SU-DHL-6 (cell line): ENCODE data around the gene NKPD1.

ENCODE experiments used
- H2AFZ ChIP-seq: fragments of 200-600 bp; sonication (generic); 2 replicates; pipeline ENCODE4 v1.6.1; 2014; ENCODE audit warnings: low read depth, mild to moderate bottlenecking, moderate library complexity, mixed read lengths, antibody characterized with exemption, low read length; ENCODE audit not compliant: severe bottlenecking
- H3F3A ChIP-seq: fragments of 200-600 bp; shearing (Covaris generic); 2 replicates; pipeline ENCODE4 v1.6.0; 2016; ENCODE audit warnings: antibody characterized with exemption, mild to moderate bottlenecking; ENCODE audit not compliant: insufficient read depth
- H3K27ac ChIP-seq: fragments of 200-600 bp; sonication (generic); 2 replicates; pipeline ENCODE4 v1.5.1; 2016; ENCODE audit warnings: low read depth, mild to moderate bottlenecking, low read length, moderate library complexity, mixed read lengths
- H3K27me3 ChIP-seq: fragments of 200-600 bp; sonication (generic), shearing (Covaris generic); 2 replicates; pipeline ENCODE4 v1.6.0; 2014; ENCODE audit warnings: mild to moderate bottlenecking, low read length
- H3K36me3 ChIP-seq: fragments of 200-600 bp; sonication (generic); 2 replicates; pipeline ENCODE4 v1.6.1; 2014; ENCODE audit warnings: mild to moderate bottlenecking, low read length, mixed read lengths
- H3K4me2 ChIP-seq: fragments of 300-600, 200-600 bp; shearing (Covaris generic), sonication (generic); 2 replicates; pipeline ENCODE4 v1.6.0; 2014; ENCODE audit warnings: low read length, low read depth, mild to moderate bottlenecking; ENCODE audit not compliant: poor library complexity, severe bottlenecking
- H3K4me3 ChIP-seq: fragments of 200-600 bp; sonication (generic); 2 replicates; pipeline ENCODE4 v1.5.1; 2014; ENCODE audit warnings: antibody characterized with exemption, low read length, mild to moderate bottlenecking, mixed read lengths; ENCODE audit not compliant: insufficient read depth, poor library complexity, severe bottlenecking
- H3K79me2 ChIP-seq: fragments of 200-600 bp; sonication (generic); 2 replicates; pipeline ENCODE4 v1.6.1; 2014; ENCODE audit warnings: mild to moderate bottlenecking, low read length, moderate library complexity; ENCODE audit not compliant: insufficient read depth
- H3K9ac ChIP-seq: fragments of 200-600 bp; sonication (generic); 2 replicates; pipeline ENCODE4 v1.7.0; 2014; ENCODE audit warnings: mild to moderate bottlenecking, low read length
- H3K9me2 ChIP-seq: fragments of 200-600 bp; sonication (generic); replicated peaks from 2 replicates; pipeline ENCODE4 v1.6.1; 2014; ENCODE audit warnings: low read length; ENCODE audit not compliant: insufficient read depth
- H3K9me3 ChIP-seq: fragments of 200-600 bp; sonication (generic); 2 replicates; pipeline ENCODE4 v1.6.1; 2014; ENCODE audit warnings: low read length, mixed read lengths; ENCODE audit not compliant: insufficient read depth
- H4K20me1 ChIP-seq: fragments of 200-600 bp; sonication (generic); 2 replicates; pipeline ENCODE4 v1.6.1; 2014; ENCODE audit warnings: low read depth, mild to moderate bottlenecking, antibody characterized with exemption, low read length, moderate library complexity, mixed read lengths
- EZH2phosphoT487 ChIP-seq: fragments of 200-600 bp; sonication (generic), shearing (Covaris generic); conservative IDR thresholded peaks from 2 replicates; pipeline ENCODE4 v1.6.1; 2018; ENCODE audit warnings: mild to moderate bottlenecking, antibody characterized with exemption, low read length, moderate library complexity, mixed read lengths
- TF ChIP-seq, protein P1 (sequence below): fragments of 200-600 bp; sonication (generic); IDR thresholded peaks from one replicate; pipeline ENCODE4 v1.5.1; 2017; ENCODE audit warnings: antibody characterized with exemption, mild to moderate bottlenecking, low read length, moderate library complexity; ENCODE audit not compliant: insufficient read depth, poor library complexity, severe bottlenecking

The NKPD1 gene

DNA sequence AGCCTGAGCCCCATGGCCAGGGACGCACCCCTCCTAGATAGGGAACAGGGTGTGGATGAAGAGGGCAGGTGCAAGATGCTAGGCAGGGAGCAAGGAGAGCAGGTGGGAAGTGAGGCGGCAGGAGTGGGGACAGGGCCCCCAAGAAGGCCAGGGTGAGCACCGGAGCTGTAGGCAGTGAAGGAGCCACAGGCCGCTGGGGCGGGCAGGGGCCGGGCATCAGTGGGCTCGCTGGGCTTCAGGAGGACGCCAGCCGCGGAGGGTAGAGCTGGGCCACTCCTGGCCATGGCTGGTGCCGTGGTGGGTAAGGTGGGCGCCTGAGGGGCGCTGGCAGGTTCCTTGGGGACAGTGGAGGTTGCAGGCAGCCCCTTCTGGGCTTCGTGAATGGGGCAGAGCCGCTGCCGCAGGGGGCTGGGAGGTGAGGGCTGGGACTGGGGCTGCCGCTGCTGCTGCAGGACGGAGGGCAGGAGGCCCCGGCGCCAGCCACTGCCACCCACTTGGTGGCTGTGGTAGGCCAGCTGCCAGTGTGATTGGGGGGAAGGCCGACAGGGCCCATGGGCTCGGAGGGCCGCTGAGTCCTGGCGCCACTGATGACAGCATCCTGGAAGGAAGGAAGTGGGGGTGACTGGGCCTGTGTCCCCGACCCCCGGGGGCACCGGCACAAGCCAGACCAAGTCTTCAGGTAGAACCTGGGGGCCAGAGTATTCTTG, 2.1 kb downstream of the NKPD1 start:
- no peaks in the 10 kb centered on the region for H4K20me1 ChIP-seq
- H3F3A ChIP-seq, result no peaks in the 10 kb centered on the region
- H3K79me2 ChIP-seq, result no peaks in the 10 kb centered on the region
- TF ChIP-seq EZH2phosphoT487, result no peak
- TF ChIP-seq, protein P1, sequence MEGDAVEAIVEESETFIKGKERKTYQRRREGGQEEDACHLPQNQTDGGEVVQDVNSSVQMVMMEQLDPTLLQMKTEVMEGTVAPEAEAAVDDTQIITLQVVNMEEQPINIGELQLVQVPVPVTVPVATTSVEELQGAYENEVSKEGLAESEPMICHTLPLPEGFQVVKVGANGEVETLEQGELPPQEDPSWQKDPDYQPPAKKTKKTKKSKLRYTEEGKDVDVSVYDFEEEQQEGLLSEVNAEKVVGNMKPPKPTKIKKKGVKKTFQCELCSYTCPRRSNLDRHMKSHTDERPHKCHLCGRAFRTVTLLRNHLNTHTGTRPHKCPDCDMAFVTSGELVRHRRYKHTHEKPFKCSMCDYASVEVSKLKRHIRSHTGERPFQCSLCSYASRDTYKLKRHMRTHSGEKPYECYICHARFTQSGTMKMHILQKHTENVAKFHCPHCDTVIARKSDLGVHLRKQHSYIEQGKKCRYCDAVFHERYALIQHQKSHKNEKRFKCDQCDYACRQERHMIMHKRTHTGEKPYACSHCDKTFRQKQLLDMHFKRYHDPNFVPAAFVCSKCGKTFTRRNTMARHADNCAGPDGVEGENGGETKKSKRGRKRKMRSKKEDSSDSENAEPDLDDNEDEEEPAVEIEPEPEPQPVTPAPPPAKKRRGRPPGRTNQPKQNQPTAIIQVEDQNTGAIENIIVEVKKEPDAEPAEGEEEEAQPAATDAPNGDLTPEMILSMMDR, result no peak
- H3K36me3 ChIP-seq, result no peaks in the 10 kb centered on the region
- H3K4me3 ChIP-seq, result no peak overlapping the region
- H3K9me2 ChIP-seq, result no peaks in the 10 kb centered on the region
- no peak overlapping the region for H2AFZ ChIP-seq
- no peak overlapping the region for H3K9ac ChIP-seq
- no peak overlapping the region for H3K27ac ChIP-seq
- no peak overlapping the region for H3K4me2 ChIP-seq
- H3K9me3 ChIP-seq, result no peaks in the 10 kb centered on the region
- no peaks in the 10 kb centered on the region for H3K27me3 ChIP-seq

DNA sequence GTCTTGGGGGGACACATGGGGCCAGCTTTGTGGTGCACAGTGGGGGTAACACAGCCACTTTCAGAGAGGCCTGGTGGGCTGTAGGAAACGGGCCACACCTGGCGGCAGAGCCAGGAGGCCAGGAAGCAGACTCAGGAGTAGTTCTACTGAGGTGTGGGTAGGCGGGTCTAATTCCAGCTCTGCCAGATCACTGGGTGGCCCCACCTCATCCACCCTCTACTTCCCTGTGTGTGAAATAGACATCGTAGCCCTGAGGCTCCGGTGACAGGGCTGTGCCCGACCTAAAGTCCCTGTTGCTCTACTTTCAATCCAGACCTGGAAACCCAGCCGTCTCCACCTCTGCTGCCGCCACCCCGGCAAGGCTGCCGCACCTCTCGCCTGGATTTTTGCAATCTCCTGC, 4.0 kb downstream of the NKPD1 start:
- Histone ChIP-seq H2AFZ (no peak overlapping the region), H3K27me3 (no peaks in the 10 kb centered on the region), H3K27ac (no peak overlapping the region), H3K36me3 (no peaks in the 10 kb centered on the region), H3K9me2 (no peaks in the 10 kb centered on the region), H4K20me1 (no peaks in the 10 kb centered on the region), H3K9ac (no peak overlapping the region), H3K9me3 (no peaks in the 10 kb centered on the region), H3F3A (no peaks in the 10 kb centered on the region), H3K79me2 (no peaks in the 10 kb centered on the region), H3K4me2 (no peak overlapping the region), H3K4me3 (no peak overlapping the region)
- no peak for TF ChIP-seq EZH2phosphoT487
- TF ChIP-seq, protein P1, result no peak

GRCh38 chr19:45156011-45156630, 4.7 kb downstream of the NKPD1 start:
- TF ChIP-seq, protein P1, result no peak
- no peak for TF ChIP-seq EZH2phosphoT487
- H2AFZ ChIP-seq, result no peak overlapping the region
- no peaks in the 10 kb centered on the region for H3K9me3 ChIP-seq
- no peaks in the 10 kb centered on the region for H3K27me3 ChIP-seq
- no peaks in the 10 kb centered on the region for H4K20me1 ChIP-seq
- no peak overlapping the region for H3K27ac ChIP-seq
- no peak overlapping the region for H3K4me2 ChIP-seq
- H3K9ac ChIP-seq, result no peak overlapping the region
- no peaks in the 10 kb centered on the region for H3K36me3 ChIP-seq
- no peaks in the 10 kb centered on the region for H3K9me2 ChIP-seq
- H3F3A ChIP-seq, result no peaks in the 10 kb centered on the region
- H3K79me2 ChIP-seq, result no peaks in the 10 kb centered on the region
- H3K4me3 ChIP-seq, result no peak overlapping the region
